ENCODE measurements around the gene SSUH2.

DNA sequence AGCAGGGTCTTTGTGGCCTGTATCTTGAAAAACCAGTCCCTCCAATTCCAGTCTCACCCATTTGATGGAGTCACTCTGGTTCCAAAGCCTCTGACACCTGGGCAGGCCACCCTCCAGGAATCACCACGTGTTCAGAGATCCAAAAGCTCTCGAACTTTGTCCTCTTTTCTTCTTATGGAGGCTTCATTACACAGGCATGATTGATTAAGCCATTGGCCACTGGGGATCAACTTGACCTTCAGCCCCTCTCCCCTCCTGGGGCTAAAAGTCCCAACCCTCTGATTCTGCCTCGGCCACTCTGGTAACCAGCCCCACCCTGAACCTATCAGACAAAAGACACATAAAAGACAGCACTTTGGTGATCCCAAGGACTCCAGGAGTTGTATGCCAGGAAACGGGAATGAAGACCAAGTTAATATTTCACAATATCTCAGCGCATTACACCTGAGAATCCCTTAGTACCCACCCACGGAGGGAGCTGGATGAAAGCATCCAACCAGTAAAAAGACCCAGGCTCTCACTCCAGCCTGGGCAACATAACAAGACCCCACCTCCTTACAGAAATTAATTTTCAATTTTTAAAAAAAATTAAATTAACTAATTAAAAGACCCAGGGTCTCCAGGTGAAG is 23.0 kb upstream of the SSUH2 start:
- TF ChIP-seq, protein P1, sequence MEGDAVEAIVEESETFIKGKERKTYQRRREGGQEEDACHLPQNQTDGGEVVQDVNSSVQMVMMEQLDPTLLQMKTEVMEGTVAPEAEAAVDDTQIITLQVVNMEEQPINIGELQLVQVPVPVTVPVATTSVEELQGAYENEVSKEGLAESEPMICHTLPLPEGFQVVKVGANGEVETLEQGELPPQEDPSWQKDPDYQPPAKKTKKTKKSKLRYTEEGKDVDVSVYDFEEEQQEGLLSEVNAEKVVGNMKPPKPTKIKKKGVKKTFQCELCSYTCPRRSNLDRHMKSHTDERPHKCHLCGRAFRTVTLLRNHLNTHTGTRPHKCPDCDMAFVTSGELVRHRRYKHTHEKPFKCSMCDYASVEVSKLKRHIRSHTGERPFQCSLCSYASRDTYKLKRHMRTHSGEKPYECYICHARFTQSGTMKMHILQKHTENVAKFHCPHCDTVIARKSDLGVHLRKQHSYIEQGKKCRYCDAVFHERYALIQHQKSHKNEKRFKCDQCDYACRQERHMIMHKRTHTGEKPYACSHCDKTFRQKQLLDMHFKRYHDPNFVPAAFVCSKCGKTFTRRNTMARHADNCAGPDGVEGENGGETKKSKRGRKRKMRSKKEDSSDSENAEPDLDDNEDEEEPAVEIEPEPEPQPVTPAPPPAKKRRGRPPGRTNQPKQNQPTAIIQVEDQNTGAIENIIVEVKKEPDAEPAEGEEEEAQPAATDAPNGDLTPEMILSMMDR (IDR thresholded peaks at IDR 0.05 in 4 of 5, conservative IDR thresholded peaks at IDR 0.05 in 1 of 5): no peak
- TF ChIP-seq POLR2A (IDR thresholded peaks at IDR 0.05): no peak

Measured in gastrocnemius medialis (tissue), 4 donors.